ENCODE results near the gene TENT5A. TPM values are rescaled to one million over a fixed set of nuclear protein-coding genes. Genes with fewer than 3 reads are reported as not detected.
"Not testable (repeated sequence)": the region's sequence is repeated elsewhere in the genome, so short reads cannot be mapped to it uniquely, and the experiment has no call there.

Gene TENT5A
- total RNA-seq, 1 experiment from 2014 or later = not detected

- Histone ChIP-seq H4K20me1 (ENCODE audit: insufficient read depth, low read depth, low read length) (no peaks in the 10 kb centered on the region), H3K79me2 (ENCODE audit: low read length) (no peaks in the 10 kb centered on the region), H3K4me1 (ENCODE audit: low read length) (no peaks in the 10 kb centered on the region), H3K9ac (ENCODE audit: low read length) (no peak overlapping the region), H3K27ac (ENCODE audit: low read length) (no peak overlapping the region), H2AFZ (ENCODE audit: low read length) (no peak overlapping the region), H3K9me3 (ENCODE audit: low read length) (no peaks in the 10 kb centered on the region), H3K27me3 (ENCODE audit: low read length) (no peaks in the 10 kb centered on the region), H3K4me2 (ENCODE audit: low read depth, low read length, poor library complexity, severe bottlenecking) (no peak overlapping the region), H3K9me2 (replicated peaks; ENCODE audit: insufficient read depth, low read length) (no peaks in the 10 kb centered on the region), H3K36me3 (ENCODE audit: insufficient read depth, low read length) (no peaks in the 10 kb centered on the region), H3K4me3 (ENCODE audit: low read length) (no peak overlapping the region)
- no peak for DNase-seq
Measured at GRCh38 chr6:81781624-81782023, 29.1 kb upstream of the TENT5A start.

- no peak overlapping the region for H3K4me2 ChIP-seq (ENCODE audit: low read depth, low read length, poor library complexity, severe bottlenecking)
- no peaks in the 10 kb centered on the region for H3K4me1 ChIP-seq (ENCODE audit: low read length)
- no peaks in the 10 kb centered on the region for H3K36me3 ChIP-seq (ENCODE audit: insufficient read depth, low read length)
- H2AFZ ChIP-seq (ENCODE audit: low read length) = no peak overlapping the region
- H3K4me3 ChIP-seq (ENCODE audit: low read length) = no peak overlapping the region
- H3K79me2 ChIP-seq (ENCODE audit: low read length) = no peaks in the 10 kb centered on the region
- no peak for DNase-seq
- no peaks in the 10 kb centered on the region for H3K9me2 ChIP-seq (replicated peaks; ENCODE audit: insufficient read depth, low read length)
- no peaks in the 10 kb centered on the region for H3K9me3 ChIP-seq (ENCODE audit: low read length)
- no peaks in the 10 kb centered on the region for H4K20me1 ChIP-seq (ENCODE audit: insufficient read depth, low read depth, low read length)
- no peaks in the 10 kb centered on the region for H3K27me3 ChIP-seq (ENCODE audit: low read length)
- H3K27ac ChIP-seq (ENCODE audit: low read length) = no peak overlapping the region
- no peak overlapping the region for H3K9ac ChIP-seq (ENCODE audit: low read length)
Measured at GRCh38 chr6:81777586-81778268, 25.2 kb upstream of the TENT5A start.

- H3K27ac ChIP-seq (ENCODE audit: low read length); H3K9me2 ChIP-seq (replicated peaks; ENCODE audit: insufficient read depth, low read length); H3K4me3 ChIP-seq (ENCODE audit: low read length); H2AFZ ChIP-seq (ENCODE audit: low read length); H3K9ac ChIP-seq (ENCODE audit: low read length); H3K27me3 ChIP-seq (ENCODE audit: low read length); H3K9me3 ChIP-seq (ENCODE audit: low read length); H4K20me1 ChIP-seq (ENCODE audit: insufficient read depth, low read depth, low read length); H3K79me2 ChIP-seq (ENCODE audit: low read length); H3K4me1 ChIP-seq (ENCODE audit: low read length); DNase-seq; H3K36me3 ChIP-seq (ENCODE audit: insufficient read depth, low read length); H3K4me2 ChIP-seq (ENCODE audit: low read depth, low read length, poor library complexity, severe bottlenecking): not testable (repeated sequence)
Measured at GRCh38 chr6:81776219-81776618, 23.7 kb upstream of the TENT5A start.

GRCh38 chr6:81774542-81774941 is 22.1 kb upstream of the TENT5A start:
- H3K9me3 ChIP-seq (ENCODE audit: low read length) = no peaks in the 10 kb centered on the region
- H3K4me1 ChIP-seq (ENCODE audit: low read length) = no peaks in the 10 kb centered on the region
- no peak overlapping the region for H3K27ac ChIP-seq (ENCODE audit: low read length)

GRCh38 chr6:81773887-81774286 is 21.4 kb upstream of the TENT5A start:
- Histone ChIP-seq H4K20me1 (ENCODE audit: insufficient read depth, low read depth, low read length) (no peaks in the 10 kb centered on the region), H3K9me2 (replicated peaks; ENCODE audit: insufficient read depth, low read length) (no peaks in the 10 kb centered on the region), H3K36me3 (ENCODE audit: insufficient read depth, low read length) (no peaks in the 10 kb centered on the region), H3K79me2 (ENCODE audit: low read length) (no peaks in the 10 kb centered on the region), H3K27me3 (ENCODE audit: low read length) (no peaks in the 10 kb centered on the region), H3K9ac (ENCODE audit: low read length) (no peak overlapping the region), H3K9me3 (ENCODE audit: low read length) (no peaks in the 10 kb centered on the region), H3K4me3 (ENCODE audit: low read length) (no peak overlapping the region), H3K27ac (ENCODE audit: low read length) (no peak overlapping the region), H3K4me1 (ENCODE audit: low read length) (no peaks in the 10 kb centered on the region), H2AFZ (ENCODE audit: low read length) (no peak overlapping the region), H3K4me2 (ENCODE audit: low read depth, low read length, poor library complexity, severe bottlenecking) (no peak overlapping the region)
- no peak for DNase-seq

More at GRCh38 chr6:81774542-81774941, 22.1 kb upstream of the TENT5A start:
- Histone ChIP-seq H3K9ac (ENCODE audit: low read length) (no peak overlapping the region), H3K27me3 (ENCODE audit: low read length) (no peaks in the 10 kb centered on the region), H3K4me2 (ENCODE audit: low read depth, low read length, poor library complexity, severe bottlenecking) (no peak overlapping the region), H3K79me2 (ENCODE audit: low read length) (no peaks in the 10 kb centered on the region), H3K4me3 (ENCODE audit: low read length) (no peak overlapping the region), H4K20me1 (ENCODE audit: insufficient read depth, low read depth, low read length) (no peaks in the 10 kb centered on the region), H2AFZ (ENCODE audit: low read length) (no peak overlapping the region), H3K9me2 (replicated peaks; ENCODE audit: insufficient read depth, low read length) (no peaks in the 10 kb centered on the region), H3K36me3 (ENCODE audit: insufficient read depth, low read length) (no peaks in the 10 kb centered on the region)
- no peak for DNase-seq

GRCh38 chr6:81772741-81773140 is 20.3 kb upstream of the TENT5A start:
- Histone ChIP-seq H3K4me1 (ENCODE audit: low read length) (no peaks in the 10 kb centered on the region), H3K79me2 (ENCODE audit: low read length) (no peaks in the 10 kb centered on the region), H3K36me3 (ENCODE audit: insufficient read depth, low read length) (no peaks in the 10 kb centered on the region), H4K20me1 (ENCODE audit: insufficient read depth, low read depth, low read length) (no peaks in the 10 kb centered on the region), H3K9me3 (ENCODE audit: low read length) (no peaks in the 10 kb centered on the region), H3K4me3 (ENCODE audit: low read length) (no peak overlapping the region), H3K27me3 (ENCODE audit: low read length) (no peaks in the 10 kb centered on the region), H2AFZ (ENCODE audit: low read length) (no peak overlapping the region), H3K9ac (ENCODE audit: low read length) (no peak overlapping the region), H3K27ac (ENCODE audit: low read length) (no peak overlapping the region), H3K4me2 (ENCODE audit: low read depth, low read length, poor library complexity, severe bottlenecking) (no peak overlapping the region), H3K9me2 (replicated peaks; ENCODE audit: insufficient read depth, low read length) (no peaks in the 10 kb centered on the region)
- DNase-seq = no peak

- no peak overlapping the region for H3K4me2 ChIP-seq (ENCODE audit: low read depth, low read length, poor library complexity, severe bottlenecking)
- H4K20me1 ChIP-seq (ENCODE audit: insufficient read depth, low read depth, low read length) = no peaks in the 10 kb centered on the region
- no peaks in the 10 kb centered on the region for H3K9me3 ChIP-seq (ENCODE audit: low read length)
- no peak overlapping the region for H2AFZ ChIP-seq (ENCODE audit: low read length)
- no peaks in the 10 kb centered on the region for H3K36me3 ChIP-seq (ENCODE audit: insufficient read depth, low read length)
- no peak for DNase-seq
- no peak overlapping the region for H3K27ac ChIP-seq (ENCODE audit: low read length)
- no peak overlapping the region for H3K9ac ChIP-seq (ENCODE audit: low read length)
- H3K4me1 ChIP-seq (ENCODE audit: low read length) = no peaks in the 10 kb centered on the region
- no peaks in the 10 kb centered on the region for H3K9me2 ChIP-seq (replicated peaks; ENCODE audit: insufficient read depth, low read length)
- no peak overlapping the region for H3K4me3 ChIP-seq (ENCODE audit: low read length)
- H3K27me3 ChIP-seq (ENCODE audit: low read length) = no peaks in the 10 kb centered on the region
- H3K79me2 ChIP-seq (ENCODE audit: low read length) = no peaks in the 10 kb centered on the region
Measured at GRCh38 chr6:81771097-81771496, 18.6 kb upstream of the TENT5A start.

GRCh38 chr6:81770381-81770780 is 17.9 kb upstream of the TENT5A start:
- H3K4me2 ChIP-seq (ENCODE audit: low read depth, low read length, poor library complexity, severe bottlenecking) = no peak overlapping the region
- H3K9me2 ChIP-seq (replicated peaks; ENCODE audit: insufficient read depth, low read length) = no peaks in the 10 kb centered on the region
- H3K9me3 ChIP-seq (ENCODE audit: low read length) = no peaks in the 10 kb centered on the region
- no peaks in the 10 kb centered on the region for H4K20me1 ChIP-seq (ENCODE audit: insufficient read depth, low read depth, low read length)
- no peak overlapping the region for H3K27ac ChIP-seq (ENCODE audit: low read length)
- H2AFZ ChIP-seq (ENCODE audit: low read length) = no peak overlapping the region
- no peaks in the 10 kb centered on the region for H3K4me1 ChIP-seq (ENCODE audit: low read length)
- no peaks in the 10 kb centered on the region for H3K27me3 ChIP-seq (ENCODE audit: low read length)
- H3K4me3 ChIP-seq (ENCODE audit: low read length) = no peak overlapping the region
- H3K79me2 ChIP-seq (ENCODE audit: low read length) = no peaks in the 10 kb centered on the region
- H3K9ac ChIP-seq (ENCODE audit: low read length) = no peak overlapping the region
- no peaks in the 10 kb centered on the region for H3K36me3 ChIP-seq (ENCODE audit: insufficient read depth, low read length)
- no peak for DNase-seq
